Measurements from ENCODE around the gene SLC6A9. TPM values are rescaled to one million over a fixed set of nuclear protein-coding genes. Genes with fewer than 3 reads are reported as not detected.

Gene SLC6A9
- total RNA-seq, result 7.7 and 70.0 TPM in 2 replicates

GRCh38 chr1:44031252-44032169 lies at the start of gene SLC6A9:
Gene SLC6A9, minus strand, starts transcription at chr1:44031462. Its CDS starts 7,185 bp downstream, at chr1:44024277.

GRCh38 chr1:43991476-43992231 lies 39.6 kb downstream of the SLC6A9 start, which contains the start of gene CCDC24:
Gene CCDC24, plus strand, starts transcription at chr1:43991599. Its CDS starts 280 bp downstream, at chr1:43991879.

GRCh38 chr1:43978551-43979260 lies 52.6 kb downstream of the SLC6A9 start, which contains the start of gene B4GALT2:
Gene B4GALT2, plus strand, starts transcription at chr1:43979210. Its CDS starts 1,951 bp downstream, at chr1:43981161.

GRCh38 chr1:43974443-43975248 lies 56.6 kb downstream of the SLC6A9 start, which contains the start of gene ATP6V0B:
Gene ATP6V0B, plus strand, starts transcription at chr1:43974960. Its CDS starts 81 bp downstream, at chr1:43975041.

GRCh38 chr1:43969746-43970466 lies 61.4 kb downstream of the SLC6A9 start, which contains the start of gene DPH2:
Gene DPH2, plus strand, starts transcription at chr1:43970010. Its CDS starts 166 bp downstream, at chr1:43970176.

Other genes with a start within 250 kb of the SLC6A9 start
- gene ARTN, start 97.7 kb downstream of the SLC6A9 start, total RNA-seq, result 0.14 TPM in 1 of 2 replicates, not detected in the other
- gene IPO13, start 84.5 kb downstream of the SLC6A9 start, total RNA-seq, result 21.0 and 28.9 TPM in 2 replicates
- 32.2 and 43.4 TPM in 2 replicates for gene DPH2, start 61.5 kb downstream of the SLC6A9 start, total RNA-seq
- gene ATP6V0B, start 56.5 kb downstream of the SLC6A9 start, total RNA-seq, result 113 and 121 TPM in 2 replicates
- gene B4GALT2, start 52.3 kb downstream of the SLC6A9 start, total RNA-seq, result 73.1 and 133 TPM in 2 replicates
- gene CCDC24, start 39.9 kb downstream of the SLC6A9 start, total RNA-seq, result 3.7 and 4.4 TPM in 2 replicates
- gene KLF17, start 87.4 kb upstream of the SLC6A9 start, total RNA-seq, result under 0.01 and 0.14 TPM in 2 replicates
- not detected in 2 replicates for gene KLF18, start 110.2 kb upstream of the SLC6A9 start, total RNA-seq
- gene DMAP1, start 182.0 kb upstream of the SLC6A9 start, total RNA-seq, result 27.4 and 28.8 TPM in 2 replicates

Data from placental pericyte (primary cell).